PFSK-1 (cell line): Measurements from ENCODE around the gene TNFSF15.

Experiments
- FOXP2 ChIP-seq: optimal IDR thresholded peaks from 2 replicates; pipeline ENCODE3; 2011; ENCODE audit warnings: borderline replicate concordance, control low read depth, inconsistent platforms; ENCODE audit not compliant: insufficient read depth; ENCODE audit errors: extremely low read length, extremely low read depth
- POLR2AphosphoS5 ChIP-seq: IDR thresholded peaks from 2 replicates; pipeline ENCODE4 v1.6.1; 2012; ENCODE audit warnings: low read depth, mild to moderate bottlenecking, control low read depth, low read length, moderate library complexity
- REST ChIP-seq, 2 experiments: IDR thresholded peaks; 2 replicates each; pipeline versions ENCODE4 v1.6.1 to v1.8.0; 2011 to 2012; ENCODE audit warnings: low read depth in 2 of 2, low read length in 2 of 2, control low read depth in 1 of 2, inconsistent platforms in 1 of 2, mild to moderate bottlenecking in 1 of 2, moderate library complexity in 1 of 2; ENCODE audit not compliant: insufficient read depth in 1 of 2
- SIN3A ChIP-seq: IDR thresholded peaks from 2 replicates; pipeline ENCODE4 v1.6.1; 2012; ENCODE audit warnings: mild to moderate bottlenecking, low read length, moderate library complexity, borderline replicate concordance; ENCODE audit not compliant: insufficient read depth
- TAF1 ChIP-seq: IDR thresholded peaks from 2 replicates; pipeline ENCODE4 v1.6.1; 2012; ENCODE audit warnings: low read length, control low read depth, borderline replicate concordance; ENCODE audit not compliant: insufficient read depth

GRCh38 chr9:114855488-114855887, 49.6 kb upstream of the TNFSF15 start:
- TF ChIP-seq POLR2AphosphoS5 = no peak
- TF ChIP-seq TAF1 = no peak
- TF ChIP-seq REST (IDR thresholded peaks at IDR 0.05; ENCODE audit: insufficient read depth in 1 of 2, low read depth in 2 of 2, low read length in 2 of 2) = no peak
- TF ChIP-seq SIN3A = no peak
- TF ChIP-seq FOXP2 = no peak
